Dermis microvascular lymphatic vessel endothelial cell (primary cell): ENCODE results near the gene DYTN. TPM values are rescaled to one million over a fixed set of nuclear protein-coding genes. Genes with fewer than 3 reads are reported as not detected.
"Not testable (repeated sequence)": the region's sequence is repeated elsewhere in the genome, so short reads cannot be mapped to it uniquely, and the experiment has no call there.

ENCODE experiments used
- DNase-seq, 2 donors: peaks; one replicate each; pipeline versions ENCODE4 v3.0.0 to v3.0.0-alpha.2; 2010; ENCODE audit warnings: low read depth in 2 of 2
- total RNA-seq: library from RNA; depleted of rRNA; stranded (reverse); fragments of >200 nt; gene quantifications from 2 replicates; pipeline ENCODE4 v1.2.1, GENCODE V29; 2014

Gene DYTN
- total RNA-seq, result not detected in 2 replicates

GRCh38 chr2:206718296-206718695, at the start of gene DYTN:
TSS of gene DYTN (minus strand) at chr2:206718396. CDS start at chr2:206718279, 117 bp downstream.
- no peak for DNase-seq

GRCh38 chr2:206766057-206766930, 48.1 kb upstream of the DYTN start:
- no peak for DNase-seq

GRCh38 chr2:206765242-206766056, 47.3 kb upstream of the DYTN start, which contains the start of the genes FASTKD2 and MDH1B:
TSS of gene FASTKD2 (plus strand) at chr2:206765606. CDS start at chr2:206766694, 1,088 bp downstream.
TSS of gene MDH1B (minus strand) at chr2:206765328. CDS start at chr2:206765271, 57 bp downstream.
- DNase-seq, result peak; percentile 91 to 95

GRCh38 chr2:206764673-206765241, 46.6 kb upstream of the DYTN start:
- no peak for DNase-seq

GRCh38 chr2:206756816-206757215, 38.6 kb upstream of the DYTN start:
- no peak for DNase-seq

- no peak for DNase-seq
Measured at GRCh38 chr2:206740800-206741199, 22.6 kb upstream of the DYTN start.

- no peak for DNase-seq
Measured at GRCh38 chr2:206739271-206739670, 21.1 kb upstream of the DYTN start.

GRCh38 chr2:206736935-206737334, 18.7 kb upstream of the DYTN start:
- DNase-seq, result no peak

- no peak for DNase-seq
Measured at GRCh38 chr2:206733341-206733740, 15.1 kb upstream of the DYTN start.

- DNase-seq, result no peak
Measured at GRCh38 chr2:206728277-206729199, 10.3 kb upstream of the DYTN start.

- DNase-seq, result no peak
Measured at GRCh38 chr2:206727287-206727686, 9.1 kb upstream of the DYTN start.

GRCh38 chr2:206723288-206723687, 5.1 kb upstream of the DYTN start:
- DNase-seq, result no peak

- DNase-seq, result no peak
Measured at GRCh38 chr2:206721256-206721920, 3.2 kb upstream of the DYTN start.

GRCh38 chr2:206716623-206717022, 1.6 kb downstream of the DYTN start:
- DNase-seq, result no peak

GRCh38 chr2:206715183-206715582, 3.0 kb downstream of the DYTN start:
- not testable (repeated sequence) for DNase-seq

GRCh38 chr2:206713746-206714145, 4.5 kb downstream of the DYTN start:
- DNase-seq, result no peak

GRCh38 chr2:206708286-206708685, 9.9 kb downstream of the DYTN start:
- DNase-seq, result no peak

GRCh38 chr2:206707164-206707701, 11.0 kb downstream of the DYTN start:
- DNase-seq, result no peak

GRCh38 chr2:206701952-206702605, 16.1 kb downstream of the DYTN start:
- DNase-seq, result no peak
